Liver (tissue), 9 donors: ENCODE data around the gene RYR2. TPM values are rescaled to one million over a fixed set of nuclear protein-coding genes. Genes with fewer than 3 reads are reported as not detected.

ENCODE experiments used
- DNase-seq: peaks from one replicate; pipeline ENCODE4 v3.0.0-alpha.2; 2017; ENCODE audit warnings: low spot score
- H3K27ac ChIP-seq, 2 donors: one replicate each; pipeline ENCODE4 v1.7.0; 2013; ENCODE audit warnings: inconsistent platforms in 2 of 2, low read length in 2 of 2, control low read depth in 1 of 2, low read depth in 1 of 2, mild to moderate bottlenecking in 1 of 2
- H3K27me3 ChIP-seq, 4 donors: one replicate each; pipeline versions ENCODE4 v1.6.1 to v1.7.0; 2013; ENCODE audit warnings: low read length in 3 of 4, inconsistent platforms in 1 of 4, mild to moderate bottlenecking in 1 of 4, moderate library complexity in 1 of 4; ENCODE audit not compliant: control insufficient read depth in 4 of 4, insufficient read depth in 4 of 4
- H3K36me3 ChIP-seq, 4 donors: one replicate each; pipeline versions ENCODE4 v1.6.1 to v1.7.0; 2013; ENCODE audit warnings: low read length in 3 of 4, mild to moderate bottlenecking in 3 of 4, low read depth in 1 of 4, moderate library complexity in 1 of 4; ENCODE audit not compliant: control insufficient read depth in 4 of 4, insufficient read depth in 3 of 4
- H3K4me1 ChIP-seq, 4 donors: one replicate each; pipeline versions ENCODE4 v1.6.1 to v1.7.0; 2013; ENCODE audit warnings: low read length in 3 of 4, mild to moderate bottlenecking in 3 of 4, moderate library complexity in 1 of 4; ENCODE audit not compliant: control insufficient read depth in 4 of 4, insufficient read depth in 4 of 4
- H3K4me3 ChIP-seq, 3 donors: one replicate each; pipeline versions ENCODE4 v1.6.1 to v1.7.0; 2013; ENCODE audit warnings: low read length in 3 of 3, control low read depth in 1 of 3, low read depth in 1 of 3, mild to moderate bottlenecking in 1 of 3
- H3K9ac ChIP-seq, 2 donors: one replicate each; pipeline ENCODE4 v1.7.0; 2013; ENCODE audit warnings: low read length in 2 of 2, mild to moderate bottlenecking in 2 of 2, moderate library complexity in 2 of 2, control low read depth in 1 of 2, low read depth in 1 of 2
- H3K9me3 ChIP-seq, 4 donors: one replicate each; pipeline versions ENCODE4 v1.6.1 to v1.7.0; 2013; ENCODE audit warnings: low read length in 3 of 4; ENCODE audit not compliant: control insufficient read depth in 4 of 4
- ATF3 ChIP-seq: IDR thresholded peaks from 2 replicates; pipeline ENCODE4 v1.6.1; 2016; ENCODE audit warnings: antibody characterized with exemption
- CTCF ChIP-seq: fragments of 150-350 bp; IDR thresholded peaks from 2 replicates; pipeline ENCODE4 v1.5.1; 2017; ENCODE audit warnings: improper control_type of control experiment, low read depth, low read length; ENCODE audit not compliant: missing input control
- EGR1 ChIP-seq, 2 donors: IDR thresholded peaks; 2 replicates each; pipeline ENCODE4 v1.6.1; 2016 to 2018; ENCODE audit warnings: antibody characterized with exemption in 2 of 2, low read depth in 2 of 2
- FOXA2 ChIP-seq: IDR thresholded peaks from 2 replicates; pipeline ENCODE4 v1.6.1; 2016; ENCODE audit warnings: antibody characterized with exemption
- GABPA ChIP-seq, 2 donors: IDR thresholded peaks in 1 of 2; conservative IDR thresholded peaks in 1 of 2; 2 replicates each; pipeline ENCODE4 v1.6.1; 2016; ENCODE audit warnings: antibody characterized with exemption in 2 of 2, mild to moderate bottlenecking in 1 of 2, moderate library complexity in 1 of 2
- HNF4A ChIP-seq, 2 donors: conservative IDR thresholded peaks; 2 replicates each; pipeline ENCODE4 v1.6.1; 2016; ENCODE audit warnings: antibody characterized with exemption in 2 of 2, mild to moderate bottlenecking in 2 of 2
- HNF4G ChIP-seq: IDR thresholded peaks from 2 replicates; pipeline ENCODE4 v1.6.1; 2016; ENCODE audit warnings: antibody characterized with exemption
- JUND ChIP-seq, 2 donors: IDR thresholded peaks; 2 replicates each; pipeline ENCODE4 v1.6.1; 2016; ENCODE audit warnings: antibody characterized with exemption in 2 of 2
- MAX ChIP-seq: IDR thresholded peaks from 2 replicates; pipeline ENCODE4 v1.6.1; 2016; ENCODE audit warnings: antibody characterized with exemption
- NR2F2 ChIP-seq: IDR thresholded peaks from 2 replicates; pipeline ENCODE4 v1.6.1; 2016; ENCODE audit warnings: antibody characterized with exemption
- RAD21 ChIP-seq, 2 donors: IDR thresholded peaks; 2 replicates each; pipeline ENCODE4 v1.6.1; 2016; ENCODE audit warnings: antibody characterized with exemption in 2 of 2, mild to moderate bottlenecking in 2 of 2
- REST ChIP-seq: IDR thresholded peaks from 2 replicates; pipeline ENCODE4 v1.6.1; 2016; ENCODE audit warnings: antibody characterized with exemption, mild to moderate bottlenecking
- SP1 ChIP-seq: IDR thresholded peaks from 2 replicates; pipeline ENCODE4 v1.6.1; 2018; ENCODE audit warnings: antibody characterized with exemption, mild to moderate bottlenecking
- TAF1 ChIP-seq: conservative IDR thresholded peaks from 2 replicates; pipeline ENCODE4 v1.6.1; 2016; ENCODE audit warnings: antibody characterized with exemption, mild to moderate bottlenecking
- YY1 ChIP-seq: IDR thresholded peaks from 2 replicates; pipeline ENCODE4 v1.6.1; 2016; ENCODE audit warnings: antibody characterized with exemption, mild to moderate bottlenecking
- ZBTB33 ChIP-seq: IDR thresholded peaks from 2 replicates; pipeline ENCODE4 v1.6.1; 2016; ENCODE audit warnings: antibody characterized with exemption
- WGBS: extraction: QIAGEN DNeasy Blood & Tissue Kit; methylation state at CpG from one replicate; pipeline ENCODE4 v1.1.7; 2013; 5-methylcytosine and 5-hydroxymethylcytosine counted together
- polyA plus RNA-seq, 2 donors: library from polyadenylated mRNA; stranded (reverse) in 1 of 2; unstranded in 1 of 2; fragments of 200-250 nt in 1 of 2; fragments of >200 nt in 1 of 2; fragmentation: Nextera tagmentation in 1 of 2; extraction: Ambion mirVana in 1 of 2; gene quantifications; one replicate each; pipeline versions ENCODE4 v1.2.1 to v1.2.3, GENCODE V29; 2013 to 2015
- total RNA-seq, 2 donors: library from RNA; depleted of rRNA; stranded (reverse); fragments of >200 nt; gene quantifications; one replicate each; pipeline ENCODE4 v1.2.3, GENCODE V29; 2014
- donor health status: healthy.
- donor health status: healthy.
- donor health status: healthy.
- donor health status: healthy.
- donor health status: healthy.

The RYR2 gene
- total and polyA plus RNA-seq, 4 donors, result 0.06 to 0.75 (median 0.31) TPM

GRCh38 chr1:237774246-237774645 lies 732.3 kb downstream of the RYR2 start:
- WGBS, result 86% methylated on average over 4 of the region's 4 CpGs

GRCh38 chr1:237779356-237779755 lies 737.4 kb downstream of the RYR2 start:
- whole genome bisulfite sequencing, result 85% methylated on average over 3 of the region's 3 CpGs
- Histone ChIP-seq H3K36me3 (no peaks in the 10 kb centered on the region), H3K4me1 (no peaks in the 10 kb centered on the region), H3K27ac (no peak overlapping the region), H3K9me3 (no peaks in the 10 kb centered on the region), H3K9ac (no peak overlapping the region), H3K4me3 (no peak overlapping the region), H3K27me3 (no peaks in the 10 kb centered on the region)
- no peak for DNase-seq
- TF ChIP-seq EGR1 (IDR thresholded peaks at IDR 0.05; ENCODE audit: low read depth in 2 of 2), result no peak
- TF ChIP-seq HNF4A (conservative IDR thresholded peaks at IDR 0.05), result no peak
- TF ChIP-seq FOXA2, result no peak
- no peak for TF ChIP-seq HNF4G
- TF ChIP-seq ATF3, result no peak
- no peak for TF ChIP-seq RAD21 (IDR thresholded peaks at IDR 0.05)
- no peak for TF ChIP-seq REST
- no peak for TF ChIP-seq GABPA (IDR thresholded peaks at IDR 0.05 in 1 of 2, conservative IDR thresholded peaks at IDR 0.05 in 1 of 2)
- TF ChIP-seq ZBTB33, result no peak
- TF ChIP-seq JUND (IDR thresholded peaks at IDR 0.05), result no peak
- no peak for TF ChIP-seq TAF1
- no peak for TF ChIP-seq SP1
- no peak for TF ChIP-seq CTCF

More at GRCh38 chr1:237774246-237774645, 732.3 kb downstream of the RYR2 start:
- Histone ChIP-seq H3K4me3 (no peak overlapping the region), H3K4me1 (no peaks in the 10 kb centered on the region), H3K9me3 (no peaks in the 10 kb centered on the region), H3K36me3 (no peaks in the 10 kb centered on the region), H3K27me3 (no peaks in the 10 kb centered on the region), H3K27ac (no peak overlapping the region), H3K9ac (no peak overlapping the region)
- no peak for DNase-seq
- TF ChIP-seq REST, result no peak
- no peak for TF ChIP-seq RAD21 (IDR thresholded peaks at IDR 0.05)
- no peak for TF ChIP-seq NR2F2
- TF ChIP-seq HNF4G, result no peak
- no peak for TF ChIP-seq MAX
- TF ChIP-seq GABPA (IDR thresholded peaks at IDR 0.05 in 1 of 2, conservative IDR thresholded peaks at IDR 0.05 in 1 of 2), result no peak
- TF ChIP-seq SP1, result no peak
- TF ChIP-seq TAF1, result no peak
- no peak for TF ChIP-seq EGR1 (IDR thresholded peaks at IDR 0.05; ENCODE audit: low read depth in 2 of 2)
- TF ChIP-seq FOXA2, result no peak
- TF ChIP-seq YY1, result no peak
